Left lung (tissue), 10 donors: ENCODE measurements around the gene PTGES2. TPM values are rescaled to one million over a fixed set of nuclear protein-coding genes. Genes with fewer than 3 reads are reported as not detected.

Source experiments
- ATAC-seq: fragments of 200-7000 bp; cut with Tn5 transposase; one replicate; pipeline ENCODE4 v1.9.1; 2020; ENCODE audit warnings: moderate library complexity
- DNase-seq, 4 donors: peaks; one replicate each; pipeline ENCODE4 v3.0.0-alpha.2; 2013 to 2020
- H3K27ac ChIP-seq, 2 donors: fragments of 200-600 bp; sonication (generic) in 1 of 2; one replicate each; pipeline versions ENCODE4 v1.5.0 to v1.8.0; 2020 to 2021
- H3K27me3 ChIP-seq, 2 donors: fragments of 200-600 bp; sonication (generic) in 1 of 2; one replicate each; pipeline versions ENCODE4 v1.5.0 to v1.8.0; 2020 to 2021
- H3K36me3 ChIP-seq, 2 donors: fragments of 200-600 bp; sonication (generic) in 1 of 2; one replicate each; pipeline versions ENCODE4 v1.5.0 to v1.8.0; 2020 to 2021
- H3K4me1 ChIP-seq, 2 donors: fragments of 200-600 bp; one replicate each; pipeline ENCODE4 v1.8.0; 2021
- H3K4me3 ChIP-seq, 2 donors: fragments of 200-600 bp; sonication (generic) in 1 of 2; one replicate each; pipeline versions ENCODE4 v1.5.0 to v1.8.0; 2020 to 2021; ENCODE audit warnings: mild to moderate bottlenecking in 1 of 2
- H3K9me3 ChIP-seq, 2 donors: fragments of 200-600 bp; sonication (generic) in 1 of 2; one replicate each; pipeline versions ENCODE4 v1.5.0 to v1.8.0; 2020 to 2021
- CTCF ChIP-seq, 2 donors: fragments of 200-600 bp; sonication (generic) in 1 of 2; IDR thresholded peaks; one replicate each; pipeline versions ENCODE4 v1.5.0 to v1.8.0; 2021; ENCODE audit warnings: antibody characterized with exemption in 2 of 2
- intact Hi-C, 2 donors: fragments of 100-400 bp; cut with DNase I; formaldehyde crosslinking; loops; one replicate each; pipeline versions ENCODE4 v1.11.2 to v1.14.2; 2022
- polyA plus RNA-seq, 6 donors: library from polyadenylated mRNA; unstranded; fragments of 120-200 nt; gene quantifications; one replicate each; pipeline ENCODE4 v1.2.1, GENCODE V29; 2013; ENCODE audit not compliant: insufficient read length in 6 of 6
- total RNA-seq, 2 donors: library from RNA; stranded (reverse); fragmentation: NEBNext Ultra II Directional; extraction: Animal tissue kit (Norgen Biotek cat#: 25700); gene quantifications; one replicate each; pipeline ENCODE4 v1.2.1, GENCODE V29; 2021
- donor health status: DM: no; HTN: yes; CAD: no.
- donor health status: DM: no; HTN: no; CAD: no.

The PTGES2 gene
- total and polyA plus RNA-seq, 8 donors = 25.8 to 56.9 (median 37.3) TPM

DNA sequence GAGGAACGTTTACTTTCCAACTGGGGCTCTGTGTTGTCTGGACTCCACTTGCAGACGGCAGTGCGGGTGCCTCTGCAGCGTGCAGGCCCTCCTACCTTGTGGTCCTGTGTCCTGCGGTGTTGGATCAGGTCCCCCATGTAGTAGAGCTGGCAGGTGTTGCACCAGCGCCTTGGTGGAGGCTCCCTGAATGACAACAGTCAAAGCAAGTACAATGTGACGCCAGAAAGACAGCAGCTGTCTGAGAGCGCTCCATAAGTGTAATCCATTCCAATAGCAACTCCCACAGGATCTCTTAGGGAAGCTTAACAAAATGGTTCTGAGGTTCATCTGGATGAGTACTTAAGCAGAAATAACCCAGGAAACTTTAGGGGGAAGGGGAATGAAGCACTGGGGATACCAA is 42.4 kb upstream of the PTGES2 start:
- peaks cover 0 to 81% of the 10 kb centered on the region in 2 donors for H3K36me3 ChIP-seq
- no peaks in the 10 kb centered on the region for H3K9me3 ChIP-seq
- no peaks in the 10 kb centered on the region for H3K27me3 ChIP-seq
- intact Hi-C loops = no loop called here
- no peak for DNase-seq
- TF ChIP-seq CTCF (IDR thresholded peaks at IDR 0.05) = no peak
- H3K4me3 ChIP-seq = no peak overlapping the region
- ATAC-seq = no peak
- H3K27ac ChIP-seq = no peak overlapping the region
- no peaks in the 10 kb centered on the region for H3K4me1 ChIP-seq

DNA sequence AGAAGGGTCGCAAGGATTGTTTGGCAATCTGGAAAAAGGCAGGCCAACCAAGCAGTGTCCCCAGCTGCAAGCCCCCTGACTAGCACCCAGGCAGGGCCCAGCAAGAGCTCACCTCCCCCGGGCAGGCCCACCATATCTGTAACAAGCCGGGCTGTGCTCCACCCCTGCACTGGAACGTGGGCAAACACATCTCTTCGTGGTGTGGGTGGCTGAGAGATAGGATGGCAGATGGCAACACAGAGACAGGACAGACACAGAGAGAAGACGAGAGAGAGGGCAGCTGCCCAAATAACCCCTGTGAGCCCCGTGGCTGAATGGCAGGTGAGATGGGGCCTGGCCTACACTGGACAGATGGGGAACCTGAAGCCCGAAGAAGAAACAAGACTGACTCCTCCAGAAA is 42.0 kb upstream of the PTGES2 start:
- H3K4me3 ChIP-seq = no peak overlapping the region
- no peak for TF ChIP-seq CTCF (IDR thresholded peaks at IDR 0.05)
- no peaks in the 10 kb centered on the region for H3K4me1 ChIP-seq
- DNase-seq (no peak), ATAC-seq (no peak)
- intact Hi-C loops = no loop called here
- H3K27ac ChIP-seq = no peak overlapping the region
- peaks cover 0 to 81% of the 10 kb centered on the region in 2 donors for H3K36me3 ChIP-seq
- H3K9me3 ChIP-seq = no peaks in the 10 kb centered on the region
- H3K27me3 ChIP-seq = no peaks in the 10 kb centered on the region

- Histone ChIP-seq H3K4me1 (no peaks in the 10 kb centered on the region), H3K27me3 (no peaks in the 10 kb centered on the region), H3K36me3 (peaks cover 0 to 81% of the 10 kb centered on the region in 2 donors), H3K27ac (no peak overlapping the region), H3K4me3 (no peak overlapping the region), H3K9me3 (no peaks in the 10 kb centered on the region)
- no peak for ATAC-seq
- intact Hi-C loops = no loop called here
- DNase-seq = no peak
- no peak for TF ChIP-seq CTCF (IDR thresholded peaks at IDR 0.05)
Observed at GRCh38 chr9:128168731-128169308, 41.3 kb upstream of the PTGES2 start.

DNA sequence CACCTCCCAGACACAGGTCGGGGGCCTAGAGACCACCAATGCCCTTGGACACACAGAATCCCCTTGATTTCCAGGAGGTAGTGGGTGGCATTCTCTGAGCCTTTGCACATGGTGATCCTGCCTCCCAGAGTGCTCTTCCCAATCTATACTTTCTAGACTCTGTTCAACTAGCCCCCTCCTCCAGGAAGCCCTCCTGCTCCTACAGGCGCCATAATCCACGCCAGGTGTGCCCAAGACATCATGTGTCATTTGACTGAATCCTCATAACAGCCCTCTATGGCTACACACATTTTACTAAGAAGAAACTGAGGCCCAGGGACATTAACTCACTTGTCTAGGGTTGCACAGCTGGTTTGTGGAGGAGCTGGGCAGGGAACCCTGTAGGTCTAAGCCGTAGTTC is 39.7 kb upstream of the PTGES2 start:
- TF ChIP-seq CTCF (IDR thresholded peaks at IDR 0.05) = no peak
- Histone ChIP-seq H3K4me3 (no peak overlapping the region), H3K36me3 (peaks cover 0 to 86% of the 10 kb centered on the region in 2 donors), H3K9me3 (no peaks in the 10 kb centered on the region), H3K27me3 (no peaks in the 10 kb centered on the region), H3K27ac (no peak overlapping the region), H3K4me1 (no peaks in the 10 kb centered on the region)
- intact Hi-C loops = no loop called here
- ATAC-seq = no peak
- no peak for DNase-seq

GRCh38 chr9:128166169-128166568 is 38.6 kb upstream of the PTGES2 start:
- H3K4me1 ChIP-seq = peaks cover 0 to 9% of the 10 kb centered on the region in 2 donors
- H3K27ac ChIP-seq = no peak overlapping the region
- H3K27me3 ChIP-seq = no peaks in the 10 kb centered on the region
- no peak overlapping the region for H3K4me3 ChIP-seq
- no peaks in the 10 kb centered on the region for H3K9me3 ChIP-seq
- peaks cover 0 to 88% of the 10 kb centered on the region in 2 donors for H3K36me3 ChIP-seq
- intact Hi-C loops = no loop called here
- TF ChIP-seq CTCF (IDR thresholded peaks at IDR 0.05) = no peak
- ATAC-seq = no peak
- no peak for DNase-seq
